Mesenchymal stem cell (in vitro differentiated cells and primary cell): ENCODE measurements around the gene METTL8.

Experiments used
- DNase-seq: peaks from one replicate; pipeline ENCODE4 v3.0.0-alpha.2; 2013
- H2AFZ ChIP-seq: one replicate; pipeline ENCODE4 v1.6.1; 2013; ENCODE audit warnings: low read depth, mild to moderate bottlenecking, control low read depth, inconsistent platforms, low read length, moderate library complexity
- H2AK5ac ChIP-seq: 2 replicates; pipeline ENCODE4 v1.6.1; 2013; ENCODE audit warnings: low read length, moderate library complexity, mild to moderate bottlenecking, inconsistent platforms; ENCODE audit not compliant: severe bottlenecking
- H2BK120ac ChIP-seq: one replicate; pipeline ENCODE4 v1.6.1; 2013; ENCODE audit warnings: low read depth, mild to moderate bottlenecking, inconsistent platforms, low read length, moderate library complexity
- H2BK12ac ChIP-seq, 2 experiments: one replicate each; pipeline ENCODE4 v1.6.1; 2013; ENCODE audit warnings: inconsistent platforms in 2 of 2, low read length in 2 of 2, mild to moderate bottlenecking in 2 of 2, moderate library complexity in 2 of 2, control low read depth in 1 of 2
- H2BK15ac ChIP-seq: one replicate; pipeline ENCODE4 v1.6.1; 2013; ENCODE audit warnings: mild to moderate bottlenecking, low read depth, inconsistent platforms; ENCODE audit not compliant: poor library complexity, severe bottlenecking
- H2BK5ac ChIP-seq: 2 replicates; pipeline ENCODE4 v1.6.1; 2013; ENCODE audit warnings: low read depth, mild to moderate bottlenecking, low read length, control low read depth, inconsistent platforms; ENCODE audit not compliant: poor library complexity, severe bottlenecking
- H3K14ac ChIP-seq, 2 experiments: one replicate each; pipeline ENCODE4 v1.6.1; 2013; ENCODE audit warnings: inconsistent platforms in 2 of 2, low read length in 2 of 2, control low read depth in 1 of 2, mild to moderate bottlenecking in 1 of 2, moderate library complexity in 1 of 2
- H3K18ac ChIP-seq, 2 experiments: one replicate each; pipeline ENCODE4 v1.6.1; 2013; ENCODE audit warnings: inconsistent platforms in 2 of 2, low read length in 2 of 2, control low read depth in 1 of 2, low read depth in 1 of 2, mild to moderate bottlenecking in 1 of 2
- H3K23ac ChIP-seq, 2 experiments: one replicate each; pipeline ENCODE4 v1.6.1; 2013; ENCODE audit warnings: inconsistent platforms in 2 of 2, low read length in 2 of 2, mild to moderate bottlenecking in 2 of 2, moderate library complexity in 2 of 2, control low read depth in 1 of 2
- H3K27ac ChIP-seq: 2 replicates; pipeline ENCODE4 v1.5.1; 2013; ENCODE audit warnings: mild to moderate bottlenecking, moderate library complexity, low read length, control low read depth, inconsistent platforms; ENCODE audit not compliant: poor library complexity, severe bottlenecking
- H3K27me3 ChIP-seq, 2 experiments: 2 replicates each; pipeline versions ENCODE4 v1.6.1 to v1.7.0; 2013; ENCODE audit warnings: low read length in 2 of 2, mild to moderate bottlenecking in 2 of 2, moderate library complexity in 2 of 2, control low read depth in 1 of 2, inconsistent platforms in 1 of 2; ENCODE audit not compliant: control insufficient read depth in 1 of 2, insufficient read depth in 1 of 2
- H3K36me3 ChIP-seq, 2 experiments: 2 replicates each; pipeline versions ENCODE4 v1.6.1 to v1.7.0; 2013; ENCODE audit warnings: low read length in 2 of 2, control low read depth in 1 of 2, inconsistent platforms in 1 of 2, low read depth in 1 of 2, mild to moderate bottlenecking in 1 of 2; ENCODE audit not compliant: insufficient read depth in 2 of 2, control insufficient read depth in 1 of 2
- H3K4ac ChIP-seq, 2 experiments: one replicate each; pipeline ENCODE4 v1.6.1; 2013; ENCODE audit warnings: inconsistent platforms in 2 of 2, low read length in 2 of 2, mild to moderate bottlenecking in 2 of 2, moderate library complexity in 2 of 2, control low read depth in 1 of 2, low read depth in 1 of 2
- H3K4me1 ChIP-seq: 2 replicates; pipeline ENCODE4 v1.6.1; 2013; ENCODE audit warnings: low read depth, low read length, control low read depth; ENCODE audit not compliant: control insufficient read depth, insufficient read depth
- H3K4me2 ChIP-seq: 2 replicates; pipeline ENCODE4 v1.6.1; 2013; ENCODE audit warnings: low read length, mild to moderate bottlenecking, inconsistent platforms; ENCODE audit not compliant: poor library complexity, severe bottlenecking
- H3K4me3 ChIP-seq, 2 experiments: 2 replicates each; pipeline versions ENCODE4 v1.5.1 to v1.7.0; 2013; ENCODE audit warnings: low read length in 2 of 2, mild to moderate bottlenecking in 2 of 2, control low read depth in 1 of 2, low read depth in 1 of 2; ENCODE audit not compliant: insufficient read depth in 1 of 2
- H3K79me1 ChIP-seq: replicated peaks from 2 replicates; pipeline ENCODE4 v1.6.1; 2013; ENCODE audit warnings: mild to moderate bottlenecking, control low read depth, low read length, inconsistent platforms; ENCODE audit not compliant: poor library complexity, severe bottlenecking
- H3K9ac ChIP-seq: 2 replicates; pipeline ENCODE4 v1.7.0; 2013; ENCODE audit warnings: mild to moderate bottlenecking, low read length, moderate library complexity
- H3K9me3 ChIP-seq: 2 replicates; pipeline ENCODE4 v1.7.0; 2013; ENCODE audit warnings: mild to moderate bottlenecking, low read length; ENCODE audit not compliant: control insufficient read depth
- H4K8ac ChIP-seq: one replicate; pipeline ENCODE4 v1.6.1; 2013; ENCODE audit warnings: inconsistent platforms, mild to moderate bottlenecking, low read length, moderate library complexity
- H4K91ac ChIP-seq: one replicate; pipeline ENCODE4 v1.6.1; 2013; ENCODE audit warnings: mild to moderate bottlenecking, low read length, inconsistent platforms
- WGBS: methylation state at CpG from one replicate; pipeline ENCODE4 v1.1.7; 2013; ENCODE audit warnings: mixed read lengths; 5-methylcytosine and 5-hydroxymethylcytosine counted together

METTL8 gene

GRCh38 chr2:171469176-171469575, 35.4 kb upstream of the METTL8 start:
- Histone ChIP-seq H3K18ac (no peak overlapping the region), H3K27me3 (no peaks in the 10 kb centered on the region), H3K9me3 (no peaks in the 10 kb centered on the region), H2AFZ (no peak overlapping the region), H4K8ac (no peak overlapping the region), H2BK120ac (no peak overlapping the region), H4K91ac (no peak overlapping the region), H3K4me2 (no peak overlapping the region), H3K79me1 (peaks cover 1% of the 10 kb centered on the region), H3K4me1 (peaks cover 1% of the 10 kb centered on the region), H3K4me3 (no peak overlapping the region), H3K23ac (no peak overlapping the region), H2BK12ac (no peak overlapping the region), H3K4ac (no peak overlapping the region), H2BK15ac (no peak overlapping the region), H2AK5ac (no peak overlapping the region), H3K14ac (no peak overlapping the region), H3K36me3 (peaks cover 0 to 56% of the 10 kb centered on the region in 2 experiments), H2BK5ac (no peak overlapping the region), H3K27ac (peak overlapping the region; percentile 77), H3K9ac (no peak overlapping the region)
- WGBS = 97% methylated on average over 3 of the region's 4 CpGs
- no peak for DNase-seq

DNA sequence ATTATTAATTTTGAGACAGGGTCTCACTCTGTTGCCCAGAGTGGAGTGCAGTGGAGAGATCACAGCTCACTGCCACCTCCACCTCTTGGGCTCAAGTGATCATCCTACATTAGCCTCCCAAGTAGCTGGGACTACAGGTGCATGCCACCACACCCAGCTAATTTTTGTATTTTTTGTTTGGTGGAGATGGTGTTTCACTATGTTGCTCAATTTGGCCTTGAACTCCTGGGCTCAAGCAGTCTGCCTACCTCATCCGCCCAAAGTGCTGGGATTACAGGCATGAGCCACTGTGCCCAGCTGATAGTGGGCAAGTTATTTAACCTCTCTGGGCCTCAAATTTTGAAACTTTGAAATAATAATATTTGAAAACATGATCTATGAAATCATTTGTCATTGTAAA, 26.7 kb upstream of the METTL8 start:
- H3K27me3 ChIP-seq = no peaks in the 10 kb centered on the region
- H2BK15ac ChIP-seq = no peak overlapping the region
- WGBS = 100% methylated on average over 1 of the region's 1 CpG
- no peak overlapping the region for H3K27ac ChIP-seq
- H3K4me1 ChIP-seq = no peaks in the 10 kb centered on the region
- H3K14ac ChIP-seq = no peak overlapping the region
- no peak overlapping the region for H3K9ac ChIP-seq
- H2BK5ac ChIP-seq = no peak overlapping the region
- H4K8ac ChIP-seq = no peak overlapping the region
- no peak overlapping the region for H2AFZ ChIP-seq
- peaks cover 7 to 70% of the 10 kb centered on the region in 2 experiments for H3K36me3 ChIP-seq
- H3K18ac ChIP-seq = no peak overlapping the region
- peaks cover 19% of the 10 kb centered on the region for H3K9me3 ChIP-seq
- H4K91ac ChIP-seq = no peak overlapping the region
- no peak overlapping the region for H3K4me3 ChIP-seq
- no peak overlapping the region for H3K4me2 ChIP-seq
- no peak overlapping the region for H3K23ac ChIP-seq
- H2BK120ac ChIP-seq = no peak overlapping the region
- no peak overlapping the region for H3K4ac ChIP-seq
- no peak overlapping the region for H2BK12ac ChIP-seq
- no peak for DNase-seq
- no peak overlapping the region for H2AK5ac ChIP-seq
- peaks cover 4% of the 10 kb centered on the region for H3K79me1 ChIP-seq

GRCh38 chr2:171459498-171459897, 25.7 kb upstream of the METTL8 start:
- no peak overlapping the region for H4K91ac ChIP-seq

DNA sequence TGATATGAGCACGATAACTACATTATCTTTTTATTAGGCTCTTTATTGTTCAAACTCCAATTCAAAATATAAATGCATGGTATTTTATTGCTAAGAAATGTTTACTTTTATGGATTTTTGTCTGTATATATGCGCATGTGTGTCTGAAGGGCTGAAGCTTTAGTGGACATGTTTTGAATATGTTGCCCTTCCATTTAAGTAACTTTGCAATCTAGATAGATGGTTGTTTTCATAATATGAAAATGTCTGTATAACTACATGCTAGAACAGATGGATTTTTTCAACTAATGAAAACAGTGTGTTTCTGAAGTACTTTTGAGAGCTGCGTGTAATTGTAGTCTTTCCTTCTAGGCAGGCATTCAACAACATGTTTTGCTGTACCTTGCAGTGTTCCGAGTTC, 19.0 kb upstream of the METTL8 start:
- Histone ChIP-seq H2BK12ac (no peak overlapping the region), H3K14ac (no peak overlapping the region), H3K4me1 (no peaks in the 10 kb centered on the region), H2BK15ac (no peak overlapping the region), H4K91ac (no peak overlapping the region), H3K18ac (no peak overlapping the region), H2AFZ (no peak overlapping the region), H2BK5ac (no peak overlapping the region), H4K8ac (no peak overlapping the region), H3K4me3 (no peak overlapping the region), H3K27me3 (no peaks in the 10 kb centered on the region), H3K9ac (no peak overlapping the region), H3K4ac (no peak overlapping the region), H3K23ac (no peak overlapping the region), H2AK5ac (no peak overlapping the region), H3K79me1 (peaks cover 1% of the 10 kb centered on the region), H3K27ac (no peak overlapping the region), H3K4me2 (no peak overlapping the region), H2BK120ac (no peak overlapping the region), H3K36me3 (peaks cover 0 to 90% of the 10 kb centered on the region in 2 experiments), H3K9me3 (peaks cover 6% of the 10 kb centered on the region)
- no peak for DNase-seq
- 100% methylated on average over 2 of the region's 4 CpGs for WGBS

More at GRCh38 chr2:171459498-171459897, 25.7 kb upstream of the METTL8 start:
- Histone ChIP-seq H2AK5ac (no peak overlapping the region), H3K9ac (no peak overlapping the region), H2BK5ac (no peak overlapping the region), H3K23ac (no peak overlapping the region), H4K8ac (no peak overlapping the region), H3K36me3 (peaks cover 7 to 78% of the 10 kb centered on the region in 2 experiments), H3K18ac (no peak overlapping the region), H2BK15ac (no peak overlapping the region), H2BK12ac (no peak overlapping the region), H3K27ac (no peak overlapping the region), H3K9me3 (peaks cover 23% of the 10 kb centered on the region), H3K4me2 (no peak overlapping the region), H3K27me3 (no peaks in the 10 kb centered on the region), H2AFZ (no peak overlapping the region), H3K4ac (no peak overlapping the region), H3K4me1 (no peaks in the 10 kb centered on the region), H3K4me3 (no peak overlapping the region), H3K79me1 (peaks cover 4% of the 10 kb centered on the region), H2BK120ac (no peak overlapping the region), H3K14ac (no peak overlapping the region)
- no peak for DNase-seq
